Adrenal gland (tissue), 5 donors: ENCODE data around the gene TARBP2.
A peak's percentile ranks its signal among the peaks of the same experiment; 100 is the strongest.

Experiments
- CTCF ChIP-seq, 6 experiments: fragments of 450-650 bp in 4 of 6; fragments of 200-600 bp in 2 of 6; sonication (generic) in 1 of 6; IDR thresholded peaks; 1 replicate in 5 of 6; 2 replicates in 1 of 6; pipeline versions ENCODE4 v1.5.1 to v1.8.0; 2016 to 2021; ENCODE audit warnings: antibody characterized with exemption in 6 of 6, mild to moderate bottlenecking in 2 of 6, moderate library complexity in 1 of 6
- POLR2A ChIP-seq, 2 donors: fragments of 450-650 bp; IDR thresholded peaks; one replicate each; pipeline ENCODE4 v1.6.1; 2017; ENCODE audit warnings: antibody characterized with exemption in 2 of 2, mild to moderate bottlenecking in 2 of 2, moderate library complexity in 1 of 2
- donor health status: DM: no; HTN: no; CAD: no.

- TF ChIP-seq POLR2A (IDR thresholded peaks at IDR 0.05): peak in 1 of 2 donors; percentile 46
- peak in 3 of 6 experiments; percentile 6 to 35 (median 8) for TF ChIP-seq CTCF (IDR thresholded peaks at IDR 0.05)
These were observed 48.7 kb upstream of the TARBP2 start for GRCh38 chr12:53452159-53453077.
